PC-9 (cell line): ENCODE data around the gene AICDA.

Experiments
- EZH2 ChIP-seq: fragments of 200-600 bp; sonication (generic); IDR thresholded peaks from 2 replicates; pipeline ENCODE4 v1.8.0; 2017; ENCODE audit warnings: antibody characterized with exemption, low read depth
- TF ChIP-seq, protein P1 (sequence below): fragments of 200-600 bp; sonication (generic); conservative IDR thresholded peaks from 2 replicates; pipeline ENCODE4 v1.6.1; 2017; ENCODE audit warnings: mixed run types, antibody characterized with exemption, mild to moderate bottlenecking, moderate library complexity

DNA sequence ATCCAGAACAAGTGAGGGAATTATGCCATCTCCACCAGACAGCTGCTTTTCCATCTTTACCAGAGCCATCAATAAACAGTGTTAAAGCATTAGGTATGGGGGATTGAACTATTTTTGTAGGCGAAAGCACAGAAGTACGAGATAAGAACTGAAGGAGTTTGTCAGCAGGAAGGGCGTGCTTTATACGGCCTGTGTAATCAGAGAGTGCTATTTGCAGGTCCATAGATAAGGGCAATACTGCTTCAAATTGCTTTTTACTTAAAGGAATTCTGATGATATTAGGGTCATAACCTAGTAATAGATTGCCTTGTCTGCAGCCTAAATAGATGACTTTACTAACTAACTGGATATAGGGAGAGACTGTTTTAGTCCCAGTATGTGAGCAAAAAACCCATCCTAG lies 51.6 kb downstream of the AICDA start:
- TF ChIP-seq, protein P1, sequence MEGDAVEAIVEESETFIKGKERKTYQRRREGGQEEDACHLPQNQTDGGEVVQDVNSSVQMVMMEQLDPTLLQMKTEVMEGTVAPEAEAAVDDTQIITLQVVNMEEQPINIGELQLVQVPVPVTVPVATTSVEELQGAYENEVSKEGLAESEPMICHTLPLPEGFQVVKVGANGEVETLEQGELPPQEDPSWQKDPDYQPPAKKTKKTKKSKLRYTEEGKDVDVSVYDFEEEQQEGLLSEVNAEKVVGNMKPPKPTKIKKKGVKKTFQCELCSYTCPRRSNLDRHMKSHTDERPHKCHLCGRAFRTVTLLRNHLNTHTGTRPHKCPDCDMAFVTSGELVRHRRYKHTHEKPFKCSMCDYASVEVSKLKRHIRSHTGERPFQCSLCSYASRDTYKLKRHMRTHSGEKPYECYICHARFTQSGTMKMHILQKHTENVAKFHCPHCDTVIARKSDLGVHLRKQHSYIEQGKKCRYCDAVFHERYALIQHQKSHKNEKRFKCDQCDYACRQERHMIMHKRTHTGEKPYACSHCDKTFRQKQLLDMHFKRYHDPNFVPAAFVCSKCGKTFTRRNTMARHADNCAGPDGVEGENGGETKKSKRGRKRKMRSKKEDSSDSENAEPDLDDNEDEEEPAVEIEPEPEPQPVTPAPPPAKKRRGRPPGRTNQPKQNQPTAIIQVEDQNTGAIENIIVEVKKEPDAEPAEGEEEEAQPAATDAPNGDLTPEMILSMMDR: no peak
- TF ChIP-seq EZH2: no peak
